Dendritic cell treated with granulocyte-macrophage colony-stimulating factor and Interleukin-4, amounts not matched to agents 40 ng/mL and 50 ng/mL, for 4 days (primary cell): ENCODE data around the gene ZNF319.

Experiments
- H3K27ac Mint-ChIP-seq: one replicate; pipeline ENCODE4 v1.8.0; 2022; ENCODE audit warnings: mild to moderate bottlenecking, mixed read lengths
- H3K27me3 Mint-ChIP-seq: one replicate; pipeline ENCODE4 v1.8.0; 2022; ENCODE audit warnings: mild to moderate bottlenecking, mixed read lengths
- H3K36me3 Mint-ChIP-seq: one replicate; pipeline ENCODE4 v1.8.0; 2022; ENCODE audit warnings: low read depth, mixed read lengths
- H3K4me1 Mint-ChIP-seq: one replicate; pipeline ENCODE4 v1.8.0; 2022; ENCODE audit warnings: low read depth, mixed read lengths
- H3K4me3 Mint-ChIP-seq: one replicate; pipeline ENCODE4 v1.8.0; 2022; ENCODE audit warnings: mild to moderate bottlenecking, moderate library complexity, mixed read lengths
- H3K9me3 Mint-ChIP-seq: one replicate; pipeline ENCODE4 v1.8.0; 2022; ENCODE audit warnings: mixed read lengths
- intact Hi-C: fragments of 100-400 bp; cut with micrococcal nuclease; formaldehyde crosslinking; loops from one replicate; pipeline ENCODE4 v1.15.0; 2022

Gene ZNF319

GRCh38 chr16:57971848-57972247 lies 28.6 kb downstream of the ZNF319 start:
- Mint-ChIP-seq H3K27me3 (peaks cover 1% of the 10 kb centered on the region), H3K4me1 (peaks cover 4% of the 10 kb centered on the region), H3K27ac (no peak overlapping the region), H3K36me3 (no peaks in the 10 kb centered on the region), H3K4me3 (no peak overlapping the region), H3K9me3 (no peaks in the 10 kb centered on the region)
- intact Hi-C loops = no loop called here

- intact Hi-C loops = no loop called here
- peaks cover 5% of the 10 kb centered on the region for H3K4me1 Mint-ChIP-seq
- no peaks in the 10 kb centered on the region for H3K36me3 Mint-ChIP-seq
- no peaks in the 10 kb centered on the region for H3K9me3 Mint-ChIP-seq
- no peak within 1 kb of the TSS for H3K4me3 Mint-ChIP-seq
- H3K27ac Mint-ChIP-seq = no peak within 1 kb of the TSS
- H3K27me3 Mint-ChIP-seq = peaks cover 1% of the 10 kb centered on the region
These were observed 29.5 kb downstream of the ZNF319 start, which contains the start of gene CNGB1 for GRCh38 chr16:57970970-57971369. Gene CNGB1 (minus strand): TSS chr16:57971128. CDS start chr16:57967286, 3,842 bp downstream.

GRCh38 chr16:57970319-57970718 lies 30.2 kb downstream of the ZNF319 start:
- intact Hi-C loops = no loop called here
- peaks cover 5% of the 10 kb centered on the region for H3K4me1 Mint-ChIP-seq
- no peaks in the 10 kb centered on the region for H3K36me3 Mint-ChIP-seq
- H3K27ac Mint-ChIP-seq = no peak overlapping the region
- H3K9me3 Mint-ChIP-seq = no peaks in the 10 kb centered on the region
- H3K27me3 Mint-ChIP-seq = peaks cover 1% of the 10 kb centered on the region
- no peak overlapping the region for H3K4me3 Mint-ChIP-seq

- Mint-ChIP-seq H3K36me3 (no peaks in the 10 kb centered on the region), H3K9me3 (no peaks in the 10 kb centered on the region), H3K27me3 (peaks cover 1% of the 10 kb centered on the region), H3K27ac (no peak overlapping the region), H3K4me3 (no peak overlapping the region), H3K4me1 (peaks cover 5% of the 10 kb centered on the region)
- intact Hi-C loops = no loop called here
These were observed 30.9 kb downstream of the ZNF319 start for GRCh38 chr16:57969451-57970123.

GRCh38 chr16:57967916-57968315 lies 32.6 kb downstream of the ZNF319 start:
- Mint-ChIP-seq H3K4me3 (no peak overlapping the region), H3K27me3 (peaks cover 5% of the 10 kb centered on the region), H3K27ac (no peak overlapping the region), H3K4me1 (peaks cover 5% of the 10 kb centered on the region), H3K9me3 (no peaks in the 10 kb centered on the region), H3K36me3 (no peaks in the 10 kb centered on the region)
- intact Hi-C loops = no loop called here

GRCh38 chr16:57966986-57967385 lies 33.5 kb downstream of the ZNF319 start:
- H3K27ac Mint-ChIP-seq = no peak overlapping the region
- no peak overlapping the region for H3K4me3 Mint-ChIP-seq
- H3K27me3 Mint-ChIP-seq = peaks cover 7% of the 10 kb centered on the region
- intact Hi-C loops = no loop called here
- H3K4me1 Mint-ChIP-seq = peaks cover 5% of the 10 kb centered on the region
- H3K9me3 Mint-ChIP-seq = no peaks in the 10 kb centered on the region
- H3K36me3 Mint-ChIP-seq = no peaks in the 10 kb centered on the region

GRCh38 chr16:57966204-57966771 lies 34.2 kb downstream of the ZNF319 start:
- Mint-ChIP-seq H3K27me3 (peaks cover 7% of the 10 kb centered on the region), H3K4me3 (no peak overlapping the region), H3K9me3 (no peaks in the 10 kb centered on the region), H3K4me1 (peaks cover 5% of the 10 kb centered on the region), H3K27ac (no peak overlapping the region), H3K36me3 (no peaks in the 10 kb centered on the region)
- intact Hi-C loops = no loop called here

GRCh38 chr16:57964157-57964700 lies 36.2 kb downstream of the ZNF319 start:
- Mint-ChIP-seq H3K9me3 (no peaks in the 10 kb centered on the region), H3K27ac (no peak overlapping the region), H3K27me3 (peaks cover 13% of the 10 kb centered on the region), H3K4me3 (no peak overlapping the region), H3K4me1 (peaks cover 5% of the 10 kb centered on the region), H3K36me3 (no peaks in the 10 kb centered on the region)
- intact Hi-C loops = no loop called here

GRCh38 chr16:57962756-57963155 lies 37.7 kb downstream of the ZNF319 start:
- no peak overlapping the region for H3K4me3 Mint-ChIP-seq
- H3K36me3 Mint-ChIP-seq = no peaks in the 10 kb centered on the region
- H3K27ac Mint-ChIP-seq = peak overlapping the region; percentile 21
- intact Hi-C loops = no loop called here
- peaks cover 5% of the 10 kb centered on the region for H3K4me1 Mint-ChIP-seq
- peaks cover 14% of the 10 kb centered on the region for H3K27me3 Mint-ChIP-seq
- H3K9me3 Mint-ChIP-seq = no peaks in the 10 kb centered on the region

GRCh38 chr16:57962046-57962445 lies 38.4 kb downstream of the ZNF319 start:
- intact Hi-C loops = no loop called here
- H3K27ac Mint-ChIP-seq = no peak overlapping the region
- H3K27me3 Mint-ChIP-seq = peaks cover 13% of the 10 kb centered on the region
- no peaks in the 10 kb centered on the region for H3K9me3 Mint-ChIP-seq
- H3K4me1 Mint-ChIP-seq = peaks cover 3% of the 10 kb centered on the region
- no peak overlapping the region for H3K4me3 Mint-ChIP-seq
- no peaks in the 10 kb centered on the region for H3K36me3 Mint-ChIP-seq

- H3K36me3 Mint-ChIP-seq = no peaks in the 10 kb centered on the region
- H3K4me3 Mint-ChIP-seq = no peak overlapping the region
- H3K4me1 Mint-ChIP-seq = no peaks in the 10 kb centered on the region
- intact Hi-C loops = no loop called here
- peaks cover 13% of the 10 kb centered on the region for H3K27me3 Mint-ChIP-seq
- no peaks in the 10 kb centered on the region for H3K9me3 Mint-ChIP-seq
- H3K27ac Mint-ChIP-seq = no peak overlapping the region
These were observed 38.9 kb downstream of the ZNF319 start for GRCh38 chr16:57961538-57961937.

GRCh38 chr16:57960826-57961472 lies 39.5 kb downstream of the ZNF319 start:
- intact Hi-C loops = no loop called here
- Mint-ChIP-seq H3K4me1 (no peaks in the 10 kb centered on the region), H3K27me3 (peaks cover 13% of the 10 kb centered on the region), H3K36me3 (no peaks in the 10 kb centered on the region), H3K27ac (no peak overlapping the region), H3K9me3 (no peaks in the 10 kb centered on the region), H3K4me3 (no peak overlapping the region)

- no peak overlapping the region for H3K27ac Mint-ChIP-seq
- no peak overlapping the region for H3K4me3 Mint-ChIP-seq
- intact Hi-C loops = no loop called here
- no peaks in the 10 kb centered on the region for H3K4me1 Mint-ChIP-seq
- no peaks in the 10 kb centered on the region for H3K9me3 Mint-ChIP-seq
- H3K27me3 Mint-ChIP-seq = peaks cover 13% of the 10 kb centered on the region
- H3K36me3 Mint-ChIP-seq = no peaks in the 10 kb centered on the region
These were observed 40.2 kb downstream of the ZNF319 start for GRCh38 chr16:57960310-57960709.

GRCh38 chr16:57959804-57960203 lies 40.7 kb downstream of the ZNF319 start:
- H3K27ac Mint-ChIP-seq = no peak overlapping the region
- H3K36me3 Mint-ChIP-seq = no peaks in the 10 kb centered on the region
- H3K9me3 Mint-ChIP-seq = no peaks in the 10 kb centered on the region
- intact Hi-C loops = no loop called here
- H3K4me1 Mint-ChIP-seq = no peaks in the 10 kb centered on the region
- peaks cover 13% of the 10 kb centered on the region for H3K27me3 Mint-ChIP-seq
- no peak overlapping the region for H3K4me3 Mint-ChIP-seq
